Amniotic epithelial cell (primary cell): Measurements from ENCODE around the gene CCDC7.
"Not testable (repeated sequence)": the region's sequence is repeated elsewhere in the genome, so short reads cannot be mapped to it uniquely, and the experiment has no call there.

ENCODE experiments used
- DNase-seq: peaks from one replicate; pipeline ENCODE4 v3.0.0-alpha.2; 2010; ENCODE audit warnings: low read depth

CCDC7 gene

GRCh38 chr10:32454148-32454547, 8.2 kb downstream of the CCDC7 start:
- DNase-seq: peak; percentile 50

DNA sequence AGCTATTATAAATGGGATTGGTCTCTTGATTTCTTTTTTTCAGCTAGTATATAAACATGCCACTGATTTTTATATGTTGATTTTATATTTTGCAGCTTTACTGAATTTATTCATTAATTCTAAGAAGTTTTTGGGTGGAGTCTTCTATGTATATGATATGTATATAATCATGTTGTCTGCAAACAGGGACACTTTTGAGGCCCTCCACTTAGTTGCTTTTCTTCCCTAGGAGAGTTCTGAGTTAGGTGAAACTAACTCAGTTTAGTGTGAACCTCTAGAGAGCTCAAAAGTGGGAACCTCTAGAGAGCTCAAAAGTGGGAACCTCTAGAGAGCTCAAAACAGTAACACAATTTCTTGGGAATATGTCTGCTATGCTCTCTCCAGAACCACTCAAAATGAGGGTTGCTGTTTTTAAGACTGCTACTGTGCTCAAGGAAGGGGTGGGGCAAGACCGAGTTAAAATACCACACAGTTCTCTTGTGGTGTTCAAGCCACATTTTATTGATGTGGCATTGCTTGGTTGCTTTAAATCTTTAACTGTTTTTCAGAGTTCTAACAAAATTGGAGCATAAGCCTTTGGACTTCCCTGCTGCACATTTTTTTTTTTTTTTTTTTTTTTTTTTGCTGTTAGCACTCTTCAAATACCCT, 13.2 kb downstream of the CCDC7 start:
- DNase-seq: no peak

DNA sequence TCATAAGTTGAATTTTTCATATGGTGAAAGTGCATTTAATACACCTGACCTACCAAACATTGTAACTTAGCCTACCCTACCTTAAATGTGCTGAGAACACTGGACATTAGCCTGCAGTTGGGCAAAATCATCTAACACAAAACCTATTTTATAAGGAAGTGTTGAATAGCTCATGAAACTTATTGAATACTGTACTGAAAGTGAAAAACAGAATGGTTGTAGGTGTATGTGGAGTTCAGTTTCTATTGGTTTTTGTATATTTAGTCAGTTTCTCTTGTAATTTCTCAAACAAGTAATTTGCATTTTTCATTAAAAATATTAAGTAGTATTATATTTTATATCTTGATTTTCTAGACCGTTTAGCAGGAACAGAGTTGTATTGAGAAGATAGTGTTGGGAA, 15.3 kb downstream of the CCDC7 start:
- DNase-seq: no peak

DNA sequence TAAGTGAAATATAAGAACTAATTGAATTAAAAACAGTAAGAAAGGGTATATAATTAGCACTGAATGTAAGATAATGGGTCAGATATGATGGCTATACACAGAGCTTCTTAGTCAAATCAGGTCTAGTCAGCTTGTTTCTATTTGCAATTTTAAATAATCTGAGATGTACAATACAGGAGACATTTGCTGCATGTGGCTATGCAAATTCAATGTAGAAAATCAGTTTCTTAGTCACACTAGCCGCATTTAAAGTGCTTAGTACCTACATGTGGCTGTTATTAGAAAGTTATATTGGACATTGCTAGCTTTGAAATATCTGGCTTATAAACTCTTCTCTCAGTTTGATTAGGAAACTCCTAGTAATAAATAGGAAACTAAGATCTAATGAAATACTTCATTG, 25.3 kb downstream of the CCDC7 start:
- DNase-seq: no peak

DNA sequence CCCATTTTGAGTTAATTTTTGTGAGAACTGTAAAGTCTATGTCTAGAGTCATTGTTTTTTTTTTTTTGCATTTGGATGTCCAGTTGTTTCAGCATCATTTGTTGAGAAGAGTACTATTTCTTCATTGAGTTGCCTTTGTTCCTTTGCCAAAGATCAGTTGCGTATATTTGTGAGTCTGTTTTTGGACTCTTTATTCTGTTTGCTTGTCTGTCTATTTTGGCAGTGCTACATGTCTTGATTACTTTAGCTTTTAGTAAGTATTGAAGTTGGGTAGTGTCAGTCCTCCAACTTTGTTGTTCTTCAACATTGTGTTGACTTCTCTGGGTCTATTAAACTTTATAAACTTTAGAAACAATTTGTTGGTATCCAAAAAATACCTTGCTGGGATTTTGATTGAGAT, 31.6 kb downstream of the CCDC7 start:
- DNase-seq: no peak

GRCh38 chr10:32481606-32482005, 35.7 kb downstream of the CCDC7 start:
- DNase-seq: peak; percentile 1

DNA sequence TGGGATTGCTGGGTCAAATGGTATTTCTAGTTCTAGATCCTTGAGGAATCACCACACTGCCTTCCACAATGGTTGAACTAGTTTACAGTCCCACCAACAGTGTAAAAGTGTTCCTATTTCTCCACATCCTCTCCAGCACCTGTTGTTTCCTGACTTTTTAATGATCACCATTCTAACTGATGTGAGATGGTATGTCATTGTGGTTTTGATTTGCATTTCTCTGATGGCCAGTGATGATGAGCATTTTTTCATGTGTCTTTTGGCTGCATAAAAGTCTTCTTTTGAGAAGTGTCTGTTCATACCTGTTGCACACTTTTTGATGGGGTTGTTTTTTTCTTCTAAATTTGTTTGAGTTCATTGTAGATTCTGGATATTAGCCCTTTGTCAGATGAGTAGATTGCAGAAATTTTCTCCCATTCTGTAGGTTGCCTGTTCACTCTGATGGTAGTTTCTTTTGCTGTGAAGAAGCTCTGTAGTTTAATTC, 37.1 kb downstream of the CCDC7 start:
- DNase-seq: not testable (repeated sequence)

GRCh38 chr10:32488038-32488437, 42.1 kb downstream of the CCDC7 start:
- DNase-seq: not testable (repeated sequence)

GRCh38 chr10:32489158-32489557, 43.2 kb downstream of the CCDC7 start:
- no peak for DNase-seq

GRCh38 chr10:32489901-32490300, 44.0 kb downstream of the CCDC7 start:
- peak; percentile 10 for DNase-seq

- DNase-seq: not testable (repeated sequence)
Observed at GRCh38 chr10:32494562-32494961, 48.6 kb downstream of the CCDC7 start.

- DNase-seq: not testable (repeated sequence)
Observed at GRCh38 chr10:32500136-32500535, 54.2 kb downstream of the CCDC7 start.

GRCh38 chr10:32501906-32502305, 56.0 kb downstream of the CCDC7 start:
- no peak for DNase-seq

GRCh38 chr10:32505762-32506420, 60.0 kb downstream of the CCDC7 start:
- not testable (repeated sequence) for DNase-seq

GRCh38 chr10:32511599-32511998, 65.7 kb downstream of the CCDC7 start:
- no peak for DNase-seq

GRCh38 chr10:32516567-32517495, 70.9 kb downstream of the CCDC7 start:
- no peak for DNase-seq

GRCh38 chr10:32530231-32530630, 84.3 kb downstream of the CCDC7 start:
- no peak for DNase-seq

GRCh38 chr10:32538256-32538655, 92.3 kb downstream of the CCDC7 start:
- no peak for DNase-seq

- DNase-seq: no peak
Observed at GRCh38 chr10:32540691-32541470, 94.9 kb downstream of the CCDC7 start.

DNA sequence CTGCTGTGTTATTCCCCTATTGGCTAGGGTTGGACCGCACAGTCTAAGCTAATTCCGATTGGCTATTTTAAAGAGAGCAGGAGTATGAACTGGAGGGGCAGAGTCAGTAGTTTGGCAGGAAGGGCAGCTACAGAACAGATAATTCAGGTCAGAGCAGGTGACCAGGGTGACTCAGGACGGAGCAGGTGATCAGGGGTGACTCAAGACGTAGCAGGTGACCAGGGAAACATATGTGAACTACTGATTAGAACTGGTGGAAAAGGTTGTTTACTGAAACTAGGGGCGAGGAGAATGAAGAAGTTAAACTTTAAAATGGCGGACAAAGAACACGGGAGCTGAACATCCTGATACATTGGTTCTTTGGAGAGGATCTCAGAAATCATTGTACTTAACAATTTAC, 102.3 kb downstream of the CCDC7 start:
- no peak for DNase-seq

- peak; percentile 10 for DNase-seq
Observed at GRCh38 chr10:32556783-32557395, 110.9 kb downstream of the CCDC7 start.
